ENCODE data around the gene SLX4IP.

Gene SLX4IP

GRCh38 chr20:10604865-10605440 lies 169.8 kb downstream of the SLX4IP start:
- Histone ChIP-seq H3K4me3 (ENCODE audit: low read depth, low read length) (no peak overlapping the region), H3K79me2 (peaks cover 3% of the 10 kb centered on the region), H3K4me1 (peaks cover 47% of the 10 kb centered on the region), H3K9ac (no peak overlapping the region), H3K27me3 (ENCODE audit: control insufficient read depth, insufficient read depth, low read length) (no peaks in the 10 kb centered on the region), H2AFZ (no peak overlapping the region), H3K9me3 (ENCODE audit: control insufficient read depth, low read length) (no peaks in the 10 kb centered on the region), H3K4me2 (ENCODE audit: low read length) (no peak overlapping the region), H3K36me3 (ENCODE audit: control insufficient read depth, insufficient read depth, low read length) (no peaks in the 10 kb centered on the region), H3K27ac (peak overlapping the region; percentile 52)
- no peak for TF ChIP-seq CTCF (IDR thresholded peaks at IDR 0.05)

GRCh38 chr20:10605547-10606195 lies 170.6 kb downstream of the SLX4IP start:
- H3K9ac ChIP-seq: no peak overlapping the region
- no peak overlapping the region for H3K4me2 ChIP-seq (ENCODE audit: low read length)
- peaks cover 40% of the 10 kb centered on the region for H3K4me1 ChIP-seq
- no peaks in the 10 kb centered on the region for H3K9me3 ChIP-seq (ENCODE audit: control insufficient read depth, low read length)
- no peak overlapping the region for H3K4me3 ChIP-seq (ENCODE audit: low read depth, low read length)
- TF ChIP-seq CTCF (IDR thresholded peaks at IDR 0.05): no peak
- H3K36me3 ChIP-seq (ENCODE audit: control insufficient read depth, insufficient read depth, low read length): no peaks in the 10 kb centered on the region
- no peak overlapping the region for H2AFZ ChIP-seq
- peak overlapping the region; percentile 52 for H3K27ac ChIP-seq
- no peaks in the 10 kb centered on the region for H3K27me3 ChIP-seq (ENCODE audit: control insufficient read depth, insufficient read depth, low read length)
- no peaks in the 10 kb centered on the region for H3K79me2 ChIP-seq

GRCh38 chr20:10609276-10609675 lies 174.2 kb downstream of the SLX4IP start:
- H3K79me2 ChIP-seq: no peaks in the 10 kb centered on the region
- H3K9me3 ChIP-seq (ENCODE audit: control insufficient read depth, low read length): no peaks in the 10 kb centered on the region
- H3K4me3 ChIP-seq (ENCODE audit: low read depth, low read length): no peak overlapping the region
- no peaks in the 10 kb centered on the region for H3K27me3 ChIP-seq (ENCODE audit: control insufficient read depth, insufficient read depth, low read length)
- H3K4me1 ChIP-seq: peaks cover 20% of the 10 kb centered on the region
- H3K4me2 ChIP-seq (ENCODE audit: low read length): no peak overlapping the region
- no peaks in the 10 kb centered on the region for H3K36me3 ChIP-seq (ENCODE audit: control insufficient read depth, insufficient read depth, low read length)
- no peak for TF ChIP-seq CTCF (IDR thresholded peaks at IDR 0.05)
- H2AFZ ChIP-seq: no peak overlapping the region
- H3K9ac ChIP-seq: no peak overlapping the region
- H3K27ac ChIP-seq: peak overlapping the region; percentile 33

GRCh38 chr20:10609770-10610169 lies 174.7 kb downstream of the SLX4IP start:
- no peak for TF ChIP-seq CTCF (IDR thresholded peaks at IDR 0.05)
- Histone ChIP-seq H3K4me2 (ENCODE audit: low read length) (no peak overlapping the region), H3K4me1 (peaks cover 15% of the 10 kb centered on the region), H3K36me3 (ENCODE audit: control insufficient read depth, insufficient read depth, low read length) (no peaks in the 10 kb centered on the region), H3K9me3 (ENCODE audit: control insufficient read depth, low read length) (no peaks in the 10 kb centered on the region), H3K27ac (peak overlapping the region; percentile 33), H3K79me2 (no peaks in the 10 kb centered on the region), H2AFZ (no peak overlapping the region), H3K9ac (no peak overlapping the region), H3K27me3 (ENCODE audit: control insufficient read depth, insufficient read depth, low read length) (no peaks in the 10 kb centered on the region), H3K4me3 (ENCODE audit: low read depth, low read length) (no peak overlapping the region)

- Histone ChIP-seq H3K79me2 (no peaks in the 10 kb centered on the region), H3K4me2 (ENCODE audit: low read length) (no peak overlapping the region), H3K27me3 (ENCODE audit: control insufficient read depth, insufficient read depth, low read length) (no peaks in the 10 kb centered on the region), H3K4me3 (ENCODE audit: low read depth, low read length) (no peak overlapping the region), H3K27ac (no peak overlapping the region), H3K9ac (no peak overlapping the region), H2AFZ (no peak overlapping the region), H3K9me3 (ENCODE audit: control insufficient read depth, low read length) (no peaks in the 10 kb centered on the region), H3K36me3 (ENCODE audit: control insufficient read depth, insufficient read depth, low read length) (no peaks in the 10 kb centered on the region), H3K4me1 (peaks cover 12% of the 10 kb centered on the region)
- no peak for TF ChIP-seq CTCF (IDR thresholded peaks at IDR 0.05)
Observed at GRCh38 chr20:10610251-10610650, 175.1 kb downstream of the SLX4IP start.
